Measurements from ENCODE around the gene BNC2. TPM values are rescaled to one million over a fixed set of nuclear protein-coding genes. Genes with fewer than 3 reads are reported as not detected.

Gene BNC2
- total RNA-seq, 4 donors from 2014 or later = 20.5 to 55.4 (median 26.2) TPM

DNA sequence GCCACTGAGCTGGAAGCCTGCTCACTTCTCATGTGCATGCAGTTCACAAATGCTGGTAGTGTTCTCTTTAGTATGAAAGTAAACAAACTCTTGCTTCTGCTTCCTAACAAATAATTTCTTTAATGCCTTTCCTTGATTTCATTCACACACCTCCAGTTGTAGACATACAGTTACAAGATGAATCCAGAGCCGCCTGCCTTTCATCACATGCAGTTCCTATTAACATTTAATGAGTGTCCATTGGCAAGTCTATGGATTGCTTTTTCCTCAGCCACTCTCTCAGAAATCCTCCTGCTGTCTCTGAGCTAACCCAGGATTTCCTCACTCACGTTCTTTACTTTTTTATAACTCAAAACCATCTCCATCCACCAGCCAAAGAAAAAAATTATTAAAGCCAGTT is 408.6 kb downstream of the BNC2 start:
- no peak for DNase-seq
- Histone ChIP-seq H3K9me3 (no peaks in the 10 kb centered on the region), H3K27me3 (no peaks in the 10 kb centered on the region), H3K36me3 (no peaks in the 10 kb centered on the region), H3K4me3 (no peak overlapping the region), H3K27ac (peak overlapping the region in 1 of 4 donors; percentile 28), H3K4me1 (peaks cover 0 to 24% (median 0%) of the 10 kb centered on the region in 4 donors)
- TF ChIP-seq, protein P1, sequence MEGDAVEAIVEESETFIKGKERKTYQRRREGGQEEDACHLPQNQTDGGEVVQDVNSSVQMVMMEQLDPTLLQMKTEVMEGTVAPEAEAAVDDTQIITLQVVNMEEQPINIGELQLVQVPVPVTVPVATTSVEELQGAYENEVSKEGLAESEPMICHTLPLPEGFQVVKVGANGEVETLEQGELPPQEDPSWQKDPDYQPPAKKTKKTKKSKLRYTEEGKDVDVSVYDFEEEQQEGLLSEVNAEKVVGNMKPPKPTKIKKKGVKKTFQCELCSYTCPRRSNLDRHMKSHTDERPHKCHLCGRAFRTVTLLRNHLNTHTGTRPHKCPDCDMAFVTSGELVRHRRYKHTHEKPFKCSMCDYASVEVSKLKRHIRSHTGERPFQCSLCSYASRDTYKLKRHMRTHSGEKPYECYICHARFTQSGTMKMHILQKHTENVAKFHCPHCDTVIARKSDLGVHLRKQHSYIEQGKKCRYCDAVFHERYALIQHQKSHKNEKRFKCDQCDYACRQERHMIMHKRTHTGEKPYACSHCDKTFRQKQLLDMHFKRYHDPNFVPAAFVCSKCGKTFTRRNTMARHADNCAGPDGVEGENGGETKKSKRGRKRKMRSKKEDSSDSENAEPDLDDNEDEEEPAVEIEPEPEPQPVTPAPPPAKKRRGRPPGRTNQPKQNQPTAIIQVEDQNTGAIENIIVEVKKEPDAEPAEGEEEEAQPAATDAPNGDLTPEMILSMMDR (IDR thresholded peaks at IDR 0.05) = no peak
- TF ChIP-seq POLR2A (IDR thresholded peaks at IDR 0.05) (no peak), POLR2AphosphoS5 (IDR thresholded peaks at IDR 0.05) (no peak), EP300 (IDR thresholded peaks at IDR 0.05; ENCODE audit: low read depth) (no peak)
- intact Hi-C loops (cut with DNase I; ENCODE audit: low total_unique reads) (no loop called here), in situ Hi-C loops (cut with MboI; ENCODE audit: low pct_ligation_motif_present in 1 of 4, low pct_unique_long_range_greater_than_20kb in 1 of 4, low sequenced_read_pairs in 3 of 4) (no loop called here)
- 40 to 62% methylated on average over 2 of the region's 2 CpGs for WGBS, 2 donors (ENCODE audit: low coverage in 1 of 2)

DNA sequence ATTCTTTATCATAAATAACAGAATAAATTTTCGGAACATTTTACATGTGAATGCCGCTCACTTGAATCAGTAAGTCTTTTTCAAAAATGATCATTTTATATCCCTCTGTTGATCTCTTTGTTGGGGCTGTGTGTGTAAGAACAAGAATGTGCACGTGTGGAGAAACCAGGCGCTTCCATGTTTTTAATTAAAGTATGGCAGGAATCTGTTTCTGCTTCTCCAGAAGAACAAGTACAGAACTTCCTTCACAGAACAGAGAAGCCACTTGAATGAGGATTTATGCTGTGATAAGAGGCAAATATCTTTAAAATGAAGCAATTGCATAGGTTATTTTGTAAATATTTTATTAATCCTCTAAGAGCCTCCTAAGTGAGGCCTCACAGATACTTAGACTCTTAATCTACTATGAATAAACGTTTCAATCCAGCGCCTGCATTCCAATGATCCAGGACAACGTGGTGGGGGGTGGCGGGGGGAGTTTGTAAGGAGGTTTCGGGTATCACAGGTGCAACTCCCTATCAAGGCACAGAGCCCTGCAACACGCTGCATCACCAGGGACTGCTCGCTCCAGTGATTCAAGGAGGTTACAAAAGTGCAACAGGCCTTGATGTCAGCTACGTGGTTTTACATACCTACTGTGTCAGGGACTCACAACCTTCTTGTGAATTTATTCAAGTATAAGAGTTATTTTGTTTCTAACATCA is 409.2 kb downstream of the BNC2 start:
- 68 to 78% methylated on average over 4 to 12 of the region's 12 CpGs for WGBS, 2 donors (ENCODE audit: low coverage in 1 of 2)
- no peaks in the 10 kb centered on the region for H3K36me3 ChIP-seq
- TF ChIP-seq EP300 (IDR thresholded peaks at IDR 0.05; ENCODE audit: low read depth) = no peak
- TF ChIP-seq POLR2AphosphoS5 (IDR thresholded peaks at IDR 0.05) = no peak
- TF ChIP-seq, protein P1 (IDR thresholded peaks at IDR 0.05) = no peak
- TF ChIP-seq POLR2A (IDR thresholded peaks at IDR 0.05) = no peak
- peaks cover 0 to 24% (median 0%) of the 10 kb centered on the region in 4 donors for H3K4me1 ChIP-seq
- intact Hi-C loops (cut with DNase I; ENCODE audit: low total_unique reads) = no loop called here
- H3K27me3 ChIP-seq = no peaks in the 10 kb centered on the region
- in situ Hi-C loops (cut with MboI; ENCODE audit: low pct_ligation_motif_present in 1 of 4, low pct_unique_long_range_greater_than_20kb in 1 of 4, low sequenced_read_pairs in 3 of 4) = no loop called here
- no peak overlapping the region for H3K4me3 ChIP-seq
- H3K9me3 ChIP-seq = no peaks in the 10 kb centered on the region
- no peak for DNase-seq
- H3K27ac ChIP-seq = peak overlapping the region in 1 of 4 donors; percentile 28

DNA sequence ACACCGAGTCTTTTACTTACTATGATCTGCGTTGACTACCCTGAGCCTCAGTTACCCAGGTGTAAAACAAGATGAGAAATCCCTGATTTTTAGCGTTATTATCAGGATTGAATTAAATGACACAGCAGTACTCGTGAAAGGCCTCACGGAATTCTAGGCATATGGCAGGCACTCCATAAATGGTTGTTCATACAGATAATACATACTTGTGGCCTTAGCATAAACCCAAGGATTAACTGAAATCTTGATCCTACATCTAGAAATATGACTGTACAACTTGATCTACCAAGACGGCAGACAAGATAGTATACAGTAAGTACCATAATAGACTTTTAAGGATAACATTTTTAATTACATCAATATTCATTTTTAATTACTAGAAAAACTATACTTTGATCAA is 409.8 kb downstream of the BNC2 start:
- intact Hi-C loops (cut with DNase I; ENCODE audit: low total_unique reads) = no loop called here
- Histone ChIP-seq H3K27ac (no peak overlapping the region), H3K9me3 (no peaks in the 10 kb centered on the region), H3K36me3 (no peaks in the 10 kb centered on the region), H3K4me1 (peaks cover 0 to 24% (median 0%) of the 10 kb centered on the region in 4 donors), H3K27me3 (no peaks in the 10 kb centered on the region), H3K4me3 (no peak overlapping the region)
- no peak for TF ChIP-seq POLR2AphosphoS5 (IDR thresholded peaks at IDR 0.05)
- TF ChIP-seq, protein P1 (IDR thresholded peaks at IDR 0.05) = no peak
- no peak for TF ChIP-seq EP300 (IDR thresholded peaks at IDR 0.05; ENCODE audit: low read depth)
- no peak for TF ChIP-seq POLR2A (IDR thresholded peaks at IDR 0.05)
- 91 to 92% methylated on average over 6 of the region's 6 CpGs for WGBS, 2 donors (ENCODE audit: low coverage in 1 of 2)
- in situ Hi-C loops (cut with MboI; ENCODE audit: low pct_ligation_motif_present in 1 of 4, low pct_unique_long_range_greater_than_20kb in 1 of 4, low sequenced_read_pairs in 3 of 4) = no loop called here
- no peak for DNase-seq

DNA sequence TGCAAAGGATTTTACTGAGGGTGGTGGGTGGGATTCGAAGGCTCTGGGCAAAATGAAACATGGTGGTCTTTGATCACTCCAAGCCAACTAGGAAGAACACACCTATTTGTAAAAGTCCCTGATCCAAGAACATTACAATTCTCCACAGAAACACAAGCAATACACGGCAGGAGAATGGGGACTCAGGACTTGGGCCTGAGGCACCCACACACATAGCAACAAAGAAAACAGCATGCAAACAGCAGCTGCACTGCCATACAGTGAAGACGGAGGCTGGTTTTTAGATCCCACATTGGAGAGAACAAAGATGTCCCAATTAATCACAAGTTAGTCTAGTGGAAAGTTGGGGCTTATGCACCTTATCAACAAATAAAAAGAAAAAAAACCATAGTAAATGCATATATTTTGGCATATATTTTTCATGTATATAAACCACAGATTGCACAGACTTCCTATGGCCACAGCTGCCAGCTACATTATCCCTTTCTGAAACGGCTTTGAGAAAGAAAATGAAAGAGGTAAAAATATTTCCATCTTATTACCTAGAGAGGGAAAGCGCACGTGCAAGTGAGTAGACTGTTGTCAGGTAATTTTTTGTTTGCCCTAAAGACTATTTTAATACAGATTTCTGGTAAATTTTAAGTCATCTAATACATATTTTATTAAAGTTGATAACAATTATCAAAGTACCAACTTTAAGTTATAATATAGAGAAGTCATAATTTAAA is 410.9 kb downstream of the BNC2 start:
- WGBS, 2 donors (ENCODE audit: low coverage in 1 of 2) = 71 to 74% methylated on average over 3 to 6 of the region's 6 CpGs
- H3K9me3 ChIP-seq = no peaks in the 10 kb centered on the region
- in situ Hi-C loops (cut with MboI; ENCODE audit: low pct_ligation_motif_present in 1 of 4, low pct_unique_long_range_greater_than_20kb in 1 of 4, low sequenced_read_pairs in 3 of 4) (no loop called here), intact Hi-C loops (cut with DNase I; ENCODE audit: low total_unique reads) (no loop called here)
- TF ChIP-seq, protein P1 (IDR thresholded peaks at IDR 0.05) = no peak
- H3K4me1 ChIP-seq = peaks cover 0 to 24% (median 0%) of the 10 kb centered on the region in 4 donors
- peak overlapping the region in 2 of 4 donors; percentile 29 to 34 for H3K27ac ChIP-seq
- no peak overlapping the region for H3K4me3 ChIP-seq
- H3K36me3 ChIP-seq = no peaks in the 10 kb centered on the region
- no peaks in the 10 kb centered on the region for H3K27me3 ChIP-seq
- DNase-seq = no peak
